ENCODE data around the gene CDH13. TPM values are rescaled to one million over a fixed set of nuclear protein-coding genes. Genes with fewer than 3 reads are reported as not detected.
A peak's percentile ranks its signal among the peaks of the same experiment; 100 is the strongest.

CDH13 gene
- total and polyA plus RNA-seq, 2 of the 8 experiments (the other 6 are each of a cell fraction or from before 2014, with no cell fraction given) = 2.3 to 2.4 TPM

- no peak overlapping the region for H4K5ac ChIP-seq (ENCODE audit: insufficient read length, low read depth, low read length)
- no peak overlapping the region for H2BK15ac ChIP-seq (ENCODE audit: low read length)
- H2AK5ac ChIP-seq (ENCODE audit: low read depth, low read length) = 0 out of 2 replicates have a peak overlapping the region, but pooled peaks have one; percentile 46
- FAIRE-seq = peak; percentile 86
- H3K18ac ChIP-seq (ENCODE audit: extremely low read depth, low read length) = no peak overlapping the region
- no peak overlapping the region for H3K56ac ChIP-seq (replicated peaks; ENCODE audit: insufficient read length, low read depth, low read length)
- no peaks in the 10 kb centered on the region for H4K20me1 ChIP-seq (replicated peaks in 1 of 2; ENCODE audit: control insufficient read depth in 1 of 2, insufficient read depth in 2 of 2, low read length in 2 of 2)
- H3K36me3 ChIP-seq (ENCODE audit: control insufficient read depth in 2 of 4, insufficient read depth in 4 of 4, low read length in 3 of 4) = no peaks in the 10 kb centered on the region; a peak in 1 of 8 replicates
- H2BK5ac ChIP-seq (ENCODE audit: low read depth, low read length) = no peak overlapping the region; the same call in 1 of the 2 replicates
- no peak overlapping the region for H3K14ac ChIP-seq (ENCODE audit: insufficient read length)
- ChIA-PET POLR2A (ENCODE audit: partially characterized antibody) (no interaction called here), CTCF (ENCODE audit: partially characterized antibody) (interaction anchor here (0.7 to 3.8 kb wide), 22 partner anchors 9 to 736 kb away, joined by 3 to 28 read pairs (median 4); no protein-coding TSS in a partner anchor)
- no peak overlapping the region for H3K27ac ChIP-seq (ENCODE audit: low read depth, low read length)
- H2BK120ac ChIP-seq (replicated peaks; ENCODE audit: low read depth, low read length) = no peak overlapping the region
- 57% methylated on average over 5 of the region's 5 CpGs; no CpG with 5 or more reads in 1 of the 2 experiments for WGBS, 2 experiments (ENCODE audit: extremely low coverage in 1 of 2, insufficient coverage in 1 of 2, insufficient read length in 1 of 2, insufficient replicate concordance in 2 of 2, low coverage in 1 of 2, low lambda C conversion rate in 2 of 2, missing lambda C conversion rate in 1 of 2)
- H3K4me2 ChIP-seq (ENCODE audit: insufficient read depth in 1 of 2, low read depth in 2 of 2, low read length in 2 of 2) = no peak overlapping the region
- no peak overlapping the region for H4K8ac ChIP-seq (ENCODE audit: extremely low read depth, insufficient read depth, low read length)
- H2AFZ ChIP-seq (ENCODE audit: low read length) = no peak overlapping the region
- no peak overlapping the region for H3K23ac ChIP-seq (ENCODE audit: insufficient read length)
- peaks cover 4 to 13% of the 10 kb centered on the region in 2 experiments; a peak in 2 of 4 replicates for H3K9me3 ChIP-seq (ENCODE audit: insufficient read depth in 2 of 2, low read depth in 1 of 2, low read length in 1 of 2)
- no peak overlapping the region for H2BK12ac ChIP-seq (ENCODE audit: low read depth, low read length)
- no peaks in the 10 kb centered on the region; a peak in 1 of 7 replicates for H3K27me3 ChIP-seq (replicated peaks in 1 of 4; ENCODE audit: control insufficient read depth in 3 of 4, extremely low read depth in 1 of 4, insufficient read depth in 3 of 4, low read length in 3 of 4)
- peaks cover 8 to 14% (median 10%) of the 10 kb centered on the region in 4 experiments for H3K4me1 ChIP-seq (replicated peaks in 1 of 4; ENCODE audit: control insufficient read depth in 3 of 4, insufficient read depth in 4 of 4, low read length in 3 of 4)
- no peaks in the 10 kb centered on the region for H3K79me2 ChIP-seq (ENCODE audit: control insufficient read depth in 1 of 2, insufficient read depth in 2 of 2, low read length in 2 of 2)
- no peak overlapping the region for H4K91ac ChIP-seq (replicated peaks; ENCODE audit: insufficient read length, low read length)
- H3K4me3 ChIP-seq (ENCODE audit: extremely low read depth in 1 of 4, insufficient read depth in 2 of 4, low read depth in 3 of 4, low read length in 4 of 4) = no peak overlapping the region
- H3K4ac ChIP-seq (replicated peaks; ENCODE audit: insufficient read length, low read depth, low read length) = no peak overlapping the region
- no peak overlapping the region for H3K9ac ChIP-seq (replicated peaks in 1 of 4; ENCODE audit: extremely low read depth in 1 of 4, low read depth in 3 of 4, low read length in 3 of 4)
- no peaks in the 10 kb centered on the region for H3K23me2 ChIP-seq (ENCODE audit: low read depth, low read length)
- H3K79me1 ChIP-seq (ENCODE audit: low read depth, low read length) = no peaks in the 10 kb centered on the region
- peak overlapping the region; percentile 51; the same call in 1 of the 2 replicates for H2BK20ac ChIP-seq (ENCODE audit: low read length)
- no peak for DNase-seq (ENCODE audit: low read depth in 1 of 2, low spot score in 2 of 2)
- TF ChIP-seq CBX5 (IDR thresholded peaks at IDR 0.05; ENCODE audit: low read depth, low read length) (no peak), SIX5 (IDR thresholded peaks at IDR 0.05; ENCODE audit: low read depth, low read length) (no peak), CEBPB (IDR thresholded peaks at IDR 0.05; ENCODE audit: low read depth, low read length) (no peak), E2F6 (IDR thresholded peaks at IDR 0.05) (no peak), ATF2 (IDR thresholded peaks at IDR 0.05; ENCODE audit: low read length) (no peak), RAD21 (IDR thresholded peaks at IDR 0.05 in 1 of 2, conservative IDR thresholded peaks at IDR 0.05 in 1 of 2; ENCODE audit: low read depth in 2 of 2, low read length in 2 of 2) (peak; percentile 60 to 73), HDAC2 (IDR thresholded peaks at IDR 0.05; ENCODE audit: borderline replicate concordance in 1 of 2, low read depth in 2 of 2, low read length in 2 of 2) (no peak), SRF (IDR thresholded peaks at IDR 0.05; ENCODE audit: low read depth, low read length) (no peak), CHD2 (IDR thresholded peaks at IDR 0.05; ENCODE audit: low read length) (no peak)
Observed at GRCh38 chr16:82603784-82604411, 22.9 kb upstream of the CDH13 start.
